A549 treated with Mapracorat at 1 μM for 4 hours (cell line): ENCODE measurements around the gene WDR53. TPM values are rescaled to one million over a fixed set of nuclear protein-coding genes. Genes with fewer than 3 reads are reported as not detected.

ENCODE experiments used
- total RNA-seq: library from RNA; stranded (reverse); fragments of 200-300 nt; extraction: Qiagen RNA extraction; gene quantifications from 5 replicates; pipeline ENCODE4 v1.2.3, GENCODE V29; 2022

WDR53 gene
- 7.4 to 11.3 TPM (median 9.8 TPM) in 5 replicates for total RNA-seq

DNA sequence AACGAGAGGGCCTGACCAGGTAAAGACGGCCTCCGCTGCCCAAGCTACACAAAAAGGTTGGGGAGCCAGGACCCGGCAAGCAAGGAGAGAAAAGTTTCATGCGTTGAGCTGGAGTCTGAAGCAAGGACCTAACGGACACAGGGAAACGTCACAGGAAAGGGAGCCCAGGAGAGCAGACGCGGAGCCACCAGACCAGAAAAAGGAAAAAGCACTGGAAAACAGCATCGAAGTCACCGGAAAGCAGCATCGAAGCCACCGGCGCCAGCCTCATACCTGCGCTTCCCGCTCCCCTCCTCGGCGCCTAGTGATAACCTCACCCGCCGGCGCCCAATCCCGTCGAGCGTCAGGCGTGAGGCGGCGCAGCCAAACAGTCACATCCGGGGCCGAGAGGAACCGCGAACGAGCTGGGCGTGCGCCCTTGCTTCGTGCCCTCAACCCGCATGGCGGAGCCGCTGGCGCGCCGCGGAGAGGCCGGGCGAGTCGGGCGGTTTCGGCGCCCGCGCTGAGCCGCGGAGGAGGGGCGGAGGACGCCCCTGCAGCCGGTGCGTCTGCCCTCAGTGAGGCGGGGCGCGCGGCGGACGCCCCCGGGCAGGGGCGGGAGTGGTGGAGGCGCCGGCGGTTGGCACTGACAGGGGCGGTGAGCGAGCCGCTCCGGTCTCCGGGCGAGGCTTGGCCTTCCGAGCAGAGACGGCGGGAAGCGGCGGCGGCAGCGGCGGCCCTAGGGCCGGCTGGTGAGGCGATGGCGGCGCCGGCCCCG lies at the start of gene WDR53, which contains the start of gene FBXO45:
Gene WDR53 (minus strand): TSS at position 309 of the 757 bp plus-strand sequence. CDS start 7,079 bp downstream, outside the sequence.
Gene FBXO45 (plus strand): TSS at position 415 of the 757 bp plus-strand sequence. CDS start 325 bp downstream, at position 740.

DNA sequence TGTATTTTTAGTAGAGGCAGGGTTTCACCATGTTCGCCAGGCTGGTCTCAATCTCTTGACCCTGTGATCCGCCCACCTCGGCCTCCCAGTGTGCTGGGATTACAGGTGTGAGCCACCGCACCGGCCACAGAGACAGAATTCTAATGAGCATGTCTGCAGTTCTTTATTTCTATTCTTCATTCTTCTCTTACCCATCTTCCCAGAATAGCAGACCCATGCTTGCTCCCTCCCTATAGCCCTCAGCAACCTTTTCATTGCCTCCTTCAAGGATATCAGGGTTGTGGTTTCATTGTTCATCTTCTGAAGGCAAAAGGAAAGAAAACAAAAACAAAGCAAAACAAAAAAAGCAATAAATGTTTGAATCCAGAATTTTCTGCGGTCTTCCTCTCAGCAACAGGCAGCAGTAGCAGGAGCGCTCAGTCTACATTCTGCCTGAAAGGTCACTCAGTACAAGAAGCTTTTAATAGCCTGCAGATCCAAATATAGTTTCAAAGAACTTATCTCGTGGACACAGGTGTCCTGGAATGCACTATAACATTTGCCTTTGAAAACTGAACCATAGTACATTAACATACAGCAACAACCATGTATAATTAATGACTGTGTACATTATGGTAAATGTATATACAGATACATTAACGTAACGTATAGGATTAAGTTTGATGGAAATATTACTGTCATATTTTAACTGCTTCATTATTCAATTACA lies 53.3 kb downstream of the WDR53 start, which contains the start of gene SMCO1:
Gene SMCO1 (minus strand): TSS at position 434 of the 709 bp plus-strand sequence. CDS start 137 bp downstream, at position 297.

Other genes starting within 250 kb of the WDR53 start
- gene TM4SF19, start 230.2 kb downstream of the WDR53 start, total RNA-seq: 7.1 to 11.6 TPM (median 9.0 TPM) in 5 replicates
- 5.5 to 9.5 TPM (median 8.9 TPM) in 5 replicates for gene UBXN7, start 136.1 kb downstream of the WDR53 start, total RNA-seq
- gene RNF168, start 64.8 kb downstream of the WDR53 start, total RNA-seq: 3.4 to 4.9 TPM (median 4.0 TPM) in 5 replicates
- not detected in 5 replicates for gene SMCO1, start 53.2 kb downstream of the WDR53 start, total RNA-seq
- gene FBXO45, start 106 bp upstream of the WDR53 start, total RNA-seq: 6.3 to 7.2 TPM (median 6.5 TPM) in 5 replicates
- gene NRROS, start 71.1 kb upstream of the WDR53 start, total RNA-seq: not detected in 5 replicates
- gene CEP19, start 143.7 kb upstream of the WDR53 start, total RNA-seq: 2.1 to 2.7 TPM (median 2.6 TPM) in 5 replicates
- gene PIGX, start 143.8 kb upstream of the WDR53 start, total RNA-seq: 26.7 to 33.4 TPM (median 31.7 TPM) in 5 replicates
- gene PAK2, start 171.3 kb upstream of the WDR53 start, total RNA-seq: 32.1 to 44.0 TPM (median 38.9 TPM) in 5 replicates